ENCODE results near the gene FAM89B.

The FAM89B gene

DNA sequence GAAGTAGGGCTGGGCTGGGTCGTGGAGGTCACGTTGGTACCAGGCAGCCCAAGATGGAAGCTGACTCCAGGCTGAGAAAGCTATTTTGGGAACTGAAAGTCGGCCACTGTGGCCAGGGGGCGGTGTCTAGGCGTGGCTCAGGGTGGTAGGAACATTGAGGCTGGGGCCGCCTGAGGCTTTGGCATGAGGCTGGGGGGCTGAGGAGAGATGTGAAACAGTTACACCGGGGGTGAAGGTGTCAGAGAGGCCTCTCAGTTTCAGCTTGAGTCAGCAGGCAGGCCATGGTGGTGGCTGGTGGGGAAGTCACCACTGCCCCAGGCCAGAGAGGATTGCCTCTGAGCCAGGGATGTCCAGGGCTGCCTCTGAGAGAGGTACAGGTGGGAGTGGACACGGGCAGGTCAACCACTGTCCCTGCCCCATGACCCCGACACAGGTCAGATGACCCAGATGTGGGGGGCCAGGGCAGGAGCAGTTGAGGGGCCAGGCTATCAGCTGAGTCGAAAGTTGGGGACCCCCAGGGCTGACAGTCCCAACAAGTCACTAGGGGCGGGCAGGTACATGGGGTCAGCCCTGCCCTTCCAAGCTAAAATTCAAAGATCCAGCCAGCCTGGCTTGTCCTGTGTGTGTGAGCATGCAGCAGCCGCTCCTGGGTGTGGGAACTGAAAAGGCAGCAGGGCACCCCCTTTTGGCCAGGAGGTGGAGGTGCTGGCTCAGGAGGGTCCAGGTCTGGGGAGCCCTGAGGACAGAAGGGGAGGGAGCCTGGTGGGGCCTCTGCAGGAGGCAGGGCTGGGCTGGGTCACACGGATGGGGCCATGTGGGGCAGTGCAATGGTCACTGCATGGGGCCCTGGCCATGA lies 16.1 kb downstream of the FAM89B start:
- no peak for FAIRE-seq
- DNase-seq (ENCODE audit: low spot score), result peak; percentile 46

DNA sequence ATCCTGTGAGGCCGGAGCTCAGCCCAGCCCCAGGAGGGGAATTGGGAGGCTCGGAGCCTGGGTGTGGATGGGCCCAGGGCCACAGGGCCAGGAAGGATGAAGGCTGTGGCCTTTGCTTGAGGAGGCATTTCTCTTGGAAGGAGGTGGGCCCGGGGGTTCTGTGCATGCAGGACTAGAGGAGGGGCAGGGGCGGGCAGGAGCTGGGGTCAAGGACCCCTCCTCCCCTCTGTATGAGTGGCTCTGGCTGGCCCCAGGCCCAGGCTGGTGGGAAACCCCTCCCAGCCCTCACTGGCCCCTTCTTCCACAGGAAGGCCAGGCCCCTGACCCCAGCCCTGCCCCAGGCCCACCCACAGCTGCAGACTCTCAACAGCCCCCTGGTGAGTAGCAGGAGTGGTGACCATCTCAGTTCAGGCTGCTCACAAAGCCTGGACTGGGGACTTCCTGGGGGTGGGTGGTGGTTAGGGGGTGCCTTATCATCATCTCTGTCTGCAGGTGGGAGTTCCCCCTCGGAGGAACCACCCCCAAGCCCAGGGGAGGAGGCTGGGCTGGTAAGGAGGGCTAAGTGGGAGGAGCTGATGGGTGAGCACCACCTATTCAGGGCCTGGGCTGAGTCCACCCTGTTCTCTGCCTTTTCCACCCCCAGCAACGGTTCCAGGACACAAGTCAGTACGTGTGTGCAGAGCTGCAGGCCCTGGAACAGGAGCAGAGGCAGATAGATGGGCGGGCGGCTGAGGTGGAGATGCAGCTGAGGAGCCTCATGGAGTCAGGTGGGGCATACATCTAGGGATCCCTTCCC lies 17.3 kb downstream of the FAM89B start:
- no peak for FAIRE-seq

DNA sequence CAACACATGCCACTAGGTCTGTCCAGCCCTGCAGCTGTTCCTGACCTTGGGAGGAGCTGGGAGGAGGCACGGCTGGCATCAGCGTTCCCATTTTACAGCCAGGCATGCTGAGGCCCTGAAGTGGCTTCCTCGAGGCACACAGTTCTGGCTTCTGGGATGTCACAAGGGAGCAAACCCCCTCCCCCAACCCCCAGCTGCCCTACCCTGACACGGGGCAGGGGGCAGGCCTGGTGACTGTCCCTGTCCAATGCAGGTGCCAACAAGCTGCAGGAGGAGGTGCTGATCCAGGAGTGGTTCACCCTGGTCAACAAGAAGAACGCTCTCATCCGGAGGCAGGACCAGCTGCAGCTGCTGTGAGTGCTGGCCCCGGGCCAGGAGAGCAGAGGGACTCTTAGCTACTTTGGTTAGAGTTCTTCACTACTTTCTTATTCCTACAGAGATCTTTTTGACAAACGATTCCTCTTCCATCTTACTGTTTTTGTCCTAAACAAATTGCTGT lies 18.0 kb downstream of the FAM89B start:
- DNase-seq (ENCODE audit: low spot score) (no peak), FAIRE-seq (peak; percentile 56)

More for the DNA sequence above, 17.3 kb downstream of the FAM89B start:
- DNase-seq (ENCODE audit: low spot score), result no peak

DNA sequence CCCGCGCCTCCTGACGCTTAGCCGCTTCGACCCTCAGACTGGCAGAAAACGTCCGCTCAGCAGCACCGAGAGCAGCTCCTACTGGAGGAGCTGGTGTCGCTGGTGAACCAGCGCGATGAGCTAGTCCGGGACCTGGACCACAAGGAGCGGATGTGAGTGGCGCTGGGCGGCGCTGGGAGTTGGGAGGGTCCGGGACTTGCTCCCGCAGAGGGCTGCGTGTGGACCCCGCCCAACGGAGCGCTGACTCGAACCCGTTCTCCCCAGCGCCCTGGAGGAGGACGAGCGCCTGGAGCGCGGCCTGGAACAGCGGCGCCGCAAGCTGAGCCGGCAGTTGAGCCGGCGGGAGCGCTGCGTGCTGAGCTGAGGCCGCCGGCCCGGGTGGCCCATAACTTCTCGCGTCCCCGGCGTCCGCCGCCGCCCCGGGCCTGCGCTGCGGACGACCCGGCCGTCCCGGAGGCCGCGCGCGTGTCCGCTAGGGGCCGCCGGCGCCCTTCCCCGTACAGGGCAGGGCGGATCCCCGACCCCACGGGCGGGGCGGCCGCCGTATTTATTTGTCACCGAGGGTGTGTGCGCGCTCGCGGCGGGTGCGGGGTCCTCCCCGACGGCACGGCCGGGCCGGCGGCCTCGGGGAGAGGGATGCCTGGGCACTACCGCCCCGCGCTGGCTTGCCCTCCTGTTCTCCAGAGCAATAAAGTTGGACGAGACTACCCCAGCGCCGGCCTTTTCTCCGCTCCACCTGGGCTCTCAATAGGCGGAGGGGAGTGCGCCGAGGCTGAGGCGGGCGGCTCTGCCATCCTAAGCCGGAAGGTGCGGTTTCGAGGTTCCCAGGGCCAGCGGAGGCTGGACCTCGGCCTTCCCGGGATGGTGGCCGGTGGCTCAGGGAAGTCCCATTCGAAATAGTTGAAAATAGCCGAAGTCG lies 19.9 kb downstream of the FAM89B start:
- FAIRE-seq (no peak), DNase-seq (ENCODE audit: low spot score) (no peak)

DNA sequence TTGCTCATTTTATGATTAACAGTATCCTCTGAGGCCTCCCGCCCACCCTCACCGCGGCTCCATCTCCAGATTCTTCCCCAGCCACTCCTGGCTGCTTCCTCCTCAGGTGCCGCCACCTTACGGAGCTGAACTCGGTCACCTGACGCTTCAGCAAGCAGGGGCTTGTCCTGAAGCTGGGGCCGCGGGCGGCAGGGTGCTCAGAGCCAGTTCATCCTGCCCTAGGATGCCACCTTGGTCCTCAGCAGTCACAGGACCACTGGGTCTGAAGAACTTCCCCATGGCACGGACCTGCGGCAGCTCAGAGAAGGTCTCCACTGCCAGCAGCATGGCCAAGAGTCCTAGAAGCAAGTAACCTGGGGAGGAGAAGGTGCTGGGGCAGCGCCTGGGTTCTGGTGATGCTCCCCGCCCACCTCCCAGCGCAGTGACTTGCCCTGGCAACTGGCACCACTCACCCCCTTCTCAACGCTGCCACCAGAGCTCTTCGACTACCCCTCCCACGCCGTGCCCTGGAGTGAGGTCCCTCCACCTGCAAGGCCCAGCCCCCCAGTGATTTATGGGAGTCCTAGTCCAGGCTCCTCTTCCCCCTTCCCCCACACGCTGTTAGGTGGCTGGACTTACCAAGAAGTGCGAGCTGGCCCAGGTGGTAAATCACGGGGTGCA lies 20.6 kb downstream of the FAM89B start:
- no peak for FAIRE-seq
- no peak for DNase-seq (ENCODE audit: low spot score)

DNA sequence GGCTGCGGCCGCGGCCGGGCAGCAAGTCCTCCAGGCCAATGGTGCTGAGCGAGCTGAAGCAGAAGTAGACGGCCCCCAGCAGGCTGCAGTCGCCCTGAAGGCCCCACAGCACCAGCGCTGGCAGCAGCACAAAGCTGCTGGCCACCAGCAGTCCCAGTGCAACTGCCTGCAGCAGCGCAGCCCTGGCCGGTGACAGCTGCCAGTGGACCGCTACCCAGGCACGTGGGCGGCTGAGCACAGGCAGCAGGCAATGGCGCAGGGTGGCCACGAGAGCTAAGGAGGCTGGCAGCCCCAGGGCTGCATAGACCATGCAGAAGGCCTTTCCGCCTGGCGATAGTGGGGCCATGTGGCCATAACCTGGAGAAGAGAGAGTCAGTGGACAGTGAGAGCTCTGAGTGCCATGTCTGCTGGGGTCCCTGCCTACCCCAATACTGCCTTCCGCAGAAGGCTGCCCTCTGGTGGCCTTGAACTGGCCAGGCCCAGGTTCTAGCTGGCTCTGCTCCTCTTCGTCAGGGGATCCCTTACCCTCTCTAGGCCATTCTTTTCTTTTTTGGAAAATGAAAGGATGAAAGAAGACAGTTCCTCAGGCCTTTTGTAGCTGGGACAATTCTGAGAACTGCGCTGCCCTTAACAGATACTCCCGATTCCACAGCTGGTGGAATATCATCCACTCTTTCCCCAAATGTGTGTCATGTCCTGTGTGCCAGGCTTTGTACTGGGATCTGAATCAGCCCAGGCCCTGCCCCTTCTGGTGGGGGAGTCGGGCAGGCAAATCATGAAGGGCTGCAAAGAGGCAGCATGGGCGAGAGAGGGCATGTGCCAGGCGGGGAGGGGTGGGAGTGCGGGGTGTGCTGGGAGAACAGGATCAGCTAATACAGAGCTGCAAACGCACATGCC lies 21.4 kb downstream of the FAM89B start:
- no peak for FAIRE-seq
- no peak for DNase-seq (ENCODE audit: low spot score)

DNA sequence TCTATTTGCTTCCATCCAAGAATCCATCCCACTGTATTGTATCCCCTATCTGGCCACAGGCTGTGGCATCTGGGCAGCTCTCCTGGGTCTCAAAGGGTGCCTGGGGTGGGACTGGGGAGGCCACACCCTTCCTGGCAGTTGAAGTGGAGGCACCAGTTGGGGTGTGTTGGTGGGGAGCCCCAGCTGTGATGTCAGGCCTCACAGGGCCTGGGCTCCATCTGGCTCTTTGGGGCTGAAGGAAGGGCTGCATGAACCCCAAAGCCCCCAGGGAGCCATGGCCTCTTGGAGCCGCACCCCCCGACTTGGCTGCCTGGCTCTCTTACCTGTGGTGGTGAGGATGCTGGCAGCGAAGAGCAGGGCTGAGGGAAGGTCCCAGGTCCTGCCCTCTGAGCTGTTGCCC lies 22.8 kb downstream of the FAM89B start:
- DNase-seq (ENCODE audit: low spot score) (no peak), FAIRE-seq (no peak)

DNA sequence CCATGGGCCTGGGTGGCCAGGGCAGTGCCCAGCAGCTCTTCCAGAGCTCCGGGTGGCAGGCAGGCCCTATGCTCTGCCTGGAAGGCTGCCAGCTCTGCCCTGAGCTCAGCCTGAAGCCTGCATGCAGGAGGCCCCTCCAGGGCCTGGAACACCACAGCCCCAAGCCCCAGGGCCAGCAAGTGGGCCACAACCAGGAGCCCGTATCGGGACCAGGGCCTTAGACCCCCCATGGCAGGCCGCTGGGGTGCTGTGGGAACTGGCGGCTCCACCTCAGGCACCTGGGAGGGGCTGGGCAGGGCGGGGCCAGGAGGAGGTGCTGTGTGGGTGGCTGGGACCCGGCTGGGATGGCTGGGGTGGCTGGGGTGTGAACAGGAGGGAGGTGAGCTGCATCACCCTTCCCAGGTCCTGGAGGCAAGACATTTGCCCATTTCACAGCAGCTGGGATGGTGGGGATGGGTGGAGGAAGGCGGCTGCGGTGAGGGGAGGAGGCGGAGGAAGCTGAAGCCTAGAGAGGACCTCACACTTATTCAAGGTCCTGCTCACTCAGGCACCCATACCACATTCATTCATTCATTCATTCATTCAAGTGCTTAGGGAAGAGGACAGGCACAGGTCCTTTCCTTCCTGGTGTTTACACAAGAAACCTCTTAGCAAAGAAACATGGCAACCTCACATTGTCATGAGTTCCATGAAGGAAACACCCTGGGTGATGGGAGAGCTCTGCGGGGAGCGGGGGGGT lies 23.4 kb downstream of the FAM89B start, which contains the start of gene KCNK7:
Gene KCNK7 (minus strand): TSS at position 258 of the 739 bp plus-strand sequence. CDS start 28 bp downstream, at position 230.
- DNase-seq (ENCODE audit: low spot score), result no peak
- FAIRE-seq, result no peak

DNA sequence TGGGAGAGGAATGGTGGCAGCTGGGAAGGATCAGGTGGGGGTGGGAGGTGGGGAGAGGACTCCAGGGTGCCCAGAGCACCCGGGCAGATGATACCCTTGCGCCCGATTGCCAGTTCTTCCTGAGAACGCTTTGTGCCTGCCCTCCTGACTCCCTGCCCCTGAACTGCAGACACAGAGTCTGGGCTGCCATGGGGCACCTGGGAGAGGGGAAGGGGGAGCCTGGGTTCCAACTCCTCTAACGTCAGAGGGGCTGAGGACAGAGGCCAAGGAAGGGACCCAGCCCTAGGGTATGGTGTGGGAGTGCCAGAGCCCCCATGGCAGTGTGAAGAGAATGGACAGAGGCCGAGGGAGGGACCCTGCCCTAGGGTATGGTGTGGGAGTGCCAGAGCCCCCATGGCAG lies 24.2 kb downstream of the FAM89B start:
- DNase-seq (ENCODE audit: low spot score), result no peak
- FAIRE-seq, result no peak

DNA sequence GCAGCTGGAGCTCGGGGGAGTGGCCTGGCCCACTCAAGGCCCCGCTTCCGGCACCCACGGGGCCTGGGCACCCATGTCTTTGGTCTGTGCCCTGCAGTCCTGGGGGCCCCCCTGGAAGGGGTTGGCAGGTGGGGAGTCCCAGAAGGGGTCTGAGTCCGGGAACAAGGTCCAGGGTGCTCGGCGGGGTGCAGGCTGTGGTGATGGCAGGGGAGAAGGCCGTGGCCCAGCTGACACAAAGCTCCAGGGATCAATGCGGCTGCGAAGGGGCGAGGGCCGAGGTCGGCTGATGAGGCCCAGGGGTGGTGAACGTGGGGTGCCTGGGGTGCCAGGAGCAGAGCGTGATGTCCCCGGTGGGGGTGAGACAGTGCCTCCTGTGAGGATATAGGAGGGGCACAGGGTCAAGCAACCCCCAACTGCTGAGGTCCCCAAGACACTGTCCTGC lies 25.9 kb downstream of the FAM89B start:
- DNase-seq (ENCODE audit: low spot score) (no peak), FAIRE-seq (no peak)

DNA sequence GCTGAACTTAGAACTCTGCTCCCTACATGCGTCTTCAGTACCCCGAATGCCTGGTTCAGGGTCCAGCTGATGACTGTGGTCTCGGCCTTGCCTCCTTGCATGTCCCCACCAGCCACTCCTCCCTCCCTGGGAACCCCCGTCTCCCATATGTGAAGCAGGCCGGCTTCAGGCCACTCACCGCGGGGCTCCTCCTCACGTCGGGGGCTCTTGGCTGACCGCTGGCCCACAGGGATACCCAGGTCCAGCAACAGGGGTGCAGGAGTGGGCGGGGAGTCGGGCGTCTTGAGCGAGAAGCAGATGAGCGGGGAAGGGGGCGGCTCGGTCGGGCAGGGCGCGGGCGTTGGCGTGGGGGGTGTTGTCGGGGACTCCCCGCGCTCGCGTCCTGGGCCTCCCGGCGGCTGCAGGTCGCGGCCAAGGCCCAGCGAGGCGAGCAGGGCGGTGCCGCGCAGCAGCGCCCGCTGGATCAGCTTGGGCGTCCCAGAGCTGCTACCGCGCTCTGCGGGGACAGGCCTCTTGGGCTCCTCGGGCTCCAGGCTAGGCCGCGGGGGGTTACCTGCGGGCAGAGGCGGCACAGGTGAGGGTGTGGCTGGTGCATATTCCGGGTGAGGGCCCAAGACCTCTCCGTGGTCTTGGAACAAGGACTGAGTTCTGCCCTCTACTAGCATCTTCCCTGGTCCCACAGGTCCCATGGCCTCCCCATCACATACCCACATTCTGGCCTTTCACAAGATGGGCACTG lies 27.0 kb downstream of the FAM89B start:
- DNase-seq (ENCODE audit: low spot score) (no peak), FAIRE-seq (no peak)

DNA sequence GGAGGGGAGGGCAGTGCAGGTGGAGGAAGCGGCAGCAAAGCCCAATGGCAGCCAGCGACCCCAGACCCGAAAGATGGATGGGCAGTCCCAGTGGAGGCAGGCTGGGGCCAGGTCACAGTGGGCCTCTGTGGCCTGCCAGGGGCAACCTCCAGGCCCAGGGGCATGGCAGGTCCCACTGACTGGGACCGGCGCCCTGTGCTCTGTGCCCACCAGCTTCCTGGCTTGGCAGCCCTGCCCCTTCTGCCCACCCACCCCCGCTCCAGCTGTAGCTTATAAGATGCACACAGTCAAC lies 27.6 kb downstream of the FAM89B start:
- DNase-seq (ENCODE audit: low spot score) (no peak), FAIRE-seq (no peak)

DNA sequence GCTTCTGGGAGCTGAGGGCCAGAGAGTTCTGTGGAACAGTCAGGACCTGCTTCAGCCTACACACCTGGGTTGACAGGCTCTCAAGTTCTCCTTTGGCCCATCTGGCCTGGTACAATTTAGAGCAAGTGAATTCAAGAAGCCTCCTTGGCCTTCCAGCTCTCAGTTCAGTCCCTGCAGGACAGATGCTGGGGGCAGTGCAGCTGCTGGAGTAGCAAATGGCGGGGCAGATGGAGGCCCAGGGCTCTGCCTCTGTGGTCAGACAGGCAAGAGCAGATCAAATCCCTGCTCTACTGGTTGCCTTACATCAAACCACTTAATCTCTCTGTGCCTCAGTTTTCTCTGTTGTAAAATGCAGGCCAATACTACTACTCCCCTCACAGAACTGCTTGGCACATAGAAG lies 31.9 kb downstream of the FAM89B start:
- no peak for FAIRE-seq
- no peak for DNase-seq (ENCODE audit: low spot score)

DNA sequence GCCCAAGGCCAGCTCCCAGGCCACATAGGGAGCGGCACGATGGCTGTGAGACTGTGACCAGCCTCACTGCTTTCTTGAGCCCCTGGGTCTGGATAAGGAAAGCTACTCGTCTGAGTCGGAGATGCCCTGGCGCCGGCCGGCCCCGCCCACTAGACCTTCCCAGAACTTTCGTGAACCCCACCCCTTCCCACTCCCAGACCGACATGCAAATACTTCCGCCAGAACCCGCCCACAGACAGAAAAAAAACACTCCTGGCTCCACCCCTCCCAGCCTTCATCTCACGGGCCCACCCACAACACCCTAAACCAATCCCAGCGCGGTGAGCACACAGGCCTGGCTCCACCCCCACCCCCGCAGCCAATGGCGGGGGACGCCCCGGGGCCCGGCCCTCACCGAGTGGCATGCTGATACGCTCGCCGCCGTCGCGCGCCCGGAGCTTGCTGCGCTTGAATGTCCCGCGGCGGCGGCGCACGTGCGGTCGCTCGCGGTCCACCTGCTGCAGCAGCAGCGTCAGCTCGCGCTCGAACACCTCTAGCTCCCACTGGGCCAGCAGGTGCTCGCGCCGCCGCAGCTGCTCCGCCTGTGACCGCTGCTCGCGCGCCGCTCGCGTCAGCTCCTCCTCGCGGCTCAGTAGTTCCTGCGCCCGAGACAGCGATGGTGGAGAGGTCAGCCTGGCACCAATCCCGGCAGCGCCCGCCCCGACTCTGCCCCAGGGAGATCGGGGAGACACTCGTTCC lies 34.7 kb downstream of the FAM89B start:
- no peak for FAIRE-seq

DNA sequence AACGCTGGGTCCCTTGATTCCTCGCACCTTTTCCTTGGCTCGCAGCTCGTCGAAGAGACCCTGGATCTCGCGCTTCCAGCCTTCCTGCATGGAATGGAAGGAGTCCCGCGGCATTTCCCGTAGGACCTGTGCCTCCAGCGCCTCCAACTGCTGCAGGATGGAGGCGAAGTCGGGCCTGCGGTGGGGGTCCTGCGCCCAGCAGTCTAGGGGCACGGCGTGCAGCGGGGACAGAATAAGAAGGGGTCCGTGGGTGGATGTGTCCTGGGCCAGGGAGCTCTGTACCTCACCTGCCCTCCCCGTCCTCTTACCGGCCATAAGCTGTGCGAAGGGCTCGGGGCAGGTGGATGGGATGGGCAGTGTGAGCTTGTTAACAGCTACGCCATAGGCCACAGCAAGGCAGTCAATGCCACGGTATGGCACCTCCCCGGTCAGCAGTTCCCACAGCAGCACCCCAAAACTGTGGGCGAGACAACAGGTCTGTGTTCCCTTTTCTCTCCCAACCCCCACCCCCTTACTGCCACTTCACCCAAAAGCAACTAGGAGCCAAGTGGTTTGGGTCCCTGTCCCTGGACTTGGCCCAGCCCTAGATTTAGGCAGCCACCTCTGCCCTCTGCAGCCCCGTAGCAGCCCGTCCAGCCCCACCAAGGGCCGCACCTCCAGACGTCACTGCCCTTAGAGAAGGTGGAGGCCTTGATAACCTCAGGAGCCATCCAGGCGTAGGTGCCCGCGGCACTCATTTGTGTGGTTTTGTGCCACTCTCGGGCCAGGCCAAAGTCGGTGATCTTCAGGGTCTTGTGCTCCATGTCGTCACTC lies 35.5 kb downstream of the FAM89B start:
- no peak for FAIRE-seq
- DNase-seq (ENCODE audit: low spot score), result no peak

More for the DNA sequence above, 34.7 kb downstream of the FAM89B start:
- DNase-seq (ENCODE audit: low spot score), result no peak

DNA sequence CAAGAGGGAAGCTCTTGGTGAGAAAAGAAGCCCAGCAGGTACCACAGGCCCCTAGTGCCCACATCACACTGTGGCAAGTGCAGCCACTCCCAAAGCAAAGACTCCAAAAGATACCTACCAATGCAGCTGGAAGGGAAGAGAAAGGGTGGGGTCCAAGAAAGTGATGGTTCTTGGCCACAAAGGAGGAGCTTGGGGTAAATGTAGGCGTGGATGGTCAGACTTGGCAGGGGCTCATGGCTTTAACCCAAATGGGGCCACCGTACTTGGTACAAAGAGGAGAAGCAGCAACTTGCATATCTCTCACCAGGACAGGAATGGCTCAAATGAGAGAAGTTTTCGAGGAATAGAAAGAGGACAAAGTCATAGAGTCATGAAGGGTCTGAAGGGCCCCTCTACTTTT lies 36.9 kb downstream of the FAM89B start:
- FAIRE-seq (no peak), DNase-seq (ENCODE audit: low spot score) (no peak)

DNA sequence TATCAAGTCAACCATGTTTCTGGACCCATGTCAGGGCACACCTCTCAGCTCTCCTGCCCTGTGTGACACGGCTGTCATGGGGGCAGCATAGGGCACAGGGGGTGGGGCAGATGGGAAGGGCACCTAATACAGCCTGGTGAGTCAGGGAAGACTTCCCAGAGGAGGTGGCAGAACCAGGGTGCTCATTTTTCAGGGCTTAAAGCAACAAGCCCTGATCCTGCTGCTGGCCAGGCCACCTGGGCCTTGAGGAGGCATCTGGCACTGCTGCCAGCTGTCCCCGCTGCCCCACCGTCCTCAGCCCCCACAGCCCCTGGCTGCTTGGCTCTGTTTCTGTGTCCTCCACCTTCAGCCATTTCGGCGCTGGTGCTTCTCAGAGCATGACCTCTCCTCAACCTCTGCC lies 37.3 kb downstream of the FAM89B start:
- FAIRE-seq, result peak; percentile 23
- no peak for DNase-seq (ENCODE audit: low spot score)

All from urothelium cell line (cell line).